Amygdala (tissue), 56 donors: Measurements from ENCODE around the gene SMAP2.
"Not testable (repeated sequence)": the region's sequence is repeated elsewhere in the genome, so short reads cannot be mapped to it uniquely, and the experiment has no call there.

Source experiments
- DNase-seq, 56 donors: peaks; one replicate each; lab custom pipeline; 2025; lab: John Stamatoyannopoulos, UW

The SMAP2 gene

DNA sequence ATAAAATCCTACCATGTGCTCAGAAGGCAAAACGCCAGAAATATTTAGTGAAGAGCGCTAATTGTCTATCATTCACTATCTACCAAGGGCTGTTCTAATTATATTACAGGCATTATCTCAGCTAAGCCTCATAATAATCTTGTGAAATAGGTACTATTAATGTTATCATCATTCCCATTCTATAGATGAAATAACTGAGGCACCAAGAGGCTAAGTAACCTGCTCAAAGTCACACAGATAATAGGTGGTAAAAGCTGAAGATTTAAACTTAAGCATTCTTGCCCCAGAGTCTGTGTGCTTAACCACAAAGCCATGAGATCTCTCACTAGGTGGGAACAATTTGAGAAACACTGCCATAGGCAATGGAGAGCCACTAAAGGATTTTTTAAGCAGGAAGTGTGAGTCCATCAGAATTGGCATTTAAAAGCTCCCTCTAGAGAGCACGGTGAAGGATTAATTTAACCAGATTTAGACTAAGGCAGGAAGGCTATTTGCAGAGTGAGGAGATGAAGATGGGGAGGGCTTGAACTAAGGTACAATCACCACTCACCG, 1.7 kb upstream of the SMAP2 start:
- DNase-seq, result no peak

DNA sequence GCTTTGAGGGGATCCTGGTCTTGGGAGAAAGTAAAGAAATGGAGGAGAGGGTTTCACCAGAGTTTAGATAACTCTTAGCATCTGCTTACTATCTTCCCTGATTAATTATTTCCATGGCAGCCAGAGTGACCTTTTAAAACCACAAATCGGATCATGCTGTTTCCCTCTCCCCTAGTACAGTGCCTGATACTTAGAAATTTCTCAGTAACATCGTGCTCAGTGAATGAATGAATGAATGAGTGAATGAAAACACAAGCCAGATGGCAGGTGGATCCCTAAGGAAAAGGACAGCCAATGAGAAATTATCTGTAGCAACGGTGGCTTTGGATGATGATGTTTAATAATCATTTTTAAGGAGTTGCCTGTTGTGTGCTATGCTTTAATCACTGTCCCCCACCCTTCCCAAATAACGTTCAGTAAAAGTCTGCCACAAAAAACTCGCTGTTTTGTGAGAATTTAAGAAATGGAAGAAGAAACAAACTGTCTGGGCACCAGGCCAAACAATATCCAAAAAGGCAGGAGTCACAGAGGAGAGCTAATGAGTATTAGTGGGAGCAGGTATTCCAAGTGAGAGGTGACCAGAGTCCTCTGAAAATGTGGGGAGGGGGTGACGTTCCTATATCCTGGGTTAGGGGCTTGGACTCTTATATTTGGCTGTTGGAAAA, 737 bp upstream of the SMAP2 start:
- no peak for DNase-seq

DNA sequence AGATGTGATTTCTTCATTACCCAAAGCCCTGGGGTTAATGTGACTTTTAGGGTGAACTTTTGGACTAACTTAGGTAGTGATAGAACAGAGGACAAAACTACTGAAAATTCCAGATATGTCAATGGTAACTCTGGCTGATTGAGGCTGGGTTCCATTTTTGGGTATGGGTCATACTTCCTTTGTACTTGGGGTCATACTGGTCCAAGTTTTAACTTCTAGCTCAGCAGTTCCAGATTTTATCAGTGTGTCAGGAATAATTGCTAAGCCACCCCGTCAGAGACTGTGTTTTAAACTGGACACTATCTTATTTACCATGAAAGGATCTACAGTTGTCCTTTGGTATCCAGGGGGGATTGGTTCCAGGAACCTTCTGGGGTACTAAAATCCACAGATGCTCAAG, 4.0 kb downstream of the SMAP2 start:
- no peak for DNase-seq

DNA sequence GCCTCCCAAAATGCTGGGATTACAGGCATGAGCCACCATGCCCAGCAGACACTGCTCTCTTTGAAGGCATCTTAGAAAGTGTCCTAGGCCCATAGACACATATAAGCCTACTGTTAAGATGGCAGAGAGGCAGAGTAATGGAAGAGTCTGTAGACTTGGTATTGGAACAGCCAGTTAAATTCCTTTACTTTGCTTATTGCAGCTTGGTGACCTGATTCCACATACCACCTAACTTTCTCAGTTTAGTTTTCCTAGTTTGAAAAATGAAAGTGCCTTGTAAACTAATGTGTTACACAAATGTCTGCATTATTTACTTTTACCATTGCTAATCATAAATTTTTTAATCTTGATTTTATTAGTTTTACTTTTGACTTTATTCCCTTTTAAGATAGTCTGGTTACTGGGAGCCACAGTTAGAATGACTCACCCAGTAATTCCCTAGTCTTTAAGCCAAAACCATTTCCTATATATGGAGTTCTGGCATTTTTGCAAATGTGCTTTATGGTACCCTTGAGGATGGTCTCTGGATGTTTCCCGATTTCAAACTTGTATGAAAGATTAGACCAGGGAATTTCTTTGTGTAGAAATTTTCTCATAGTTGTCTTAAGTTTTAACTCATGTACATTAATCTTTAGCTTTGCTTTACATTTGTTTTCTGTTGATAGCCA, 6.4 kb downstream of the SMAP2 start:
- DNase-seq, result no peak

DNA sequence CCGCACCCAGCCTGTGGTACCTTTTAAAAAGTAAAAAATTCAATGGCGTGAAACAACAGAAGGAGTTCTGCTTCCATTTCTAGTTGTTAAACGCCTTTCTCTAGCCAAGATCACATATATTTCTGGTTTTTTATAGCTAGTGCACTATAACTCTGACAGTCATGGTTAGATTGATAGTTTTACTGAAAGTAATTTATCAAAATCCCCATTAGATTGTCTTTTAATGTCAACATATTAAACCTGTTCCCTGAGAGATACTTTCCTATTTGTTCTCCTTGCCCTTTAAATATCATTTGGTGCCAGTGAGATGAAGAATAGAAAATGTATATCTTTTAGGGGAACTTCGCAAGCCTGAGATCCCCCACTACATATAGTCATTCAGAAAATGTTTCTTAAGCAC, 7.3 kb downstream of the SMAP2 start:
- DNase-seq, result no peak

DNA sequence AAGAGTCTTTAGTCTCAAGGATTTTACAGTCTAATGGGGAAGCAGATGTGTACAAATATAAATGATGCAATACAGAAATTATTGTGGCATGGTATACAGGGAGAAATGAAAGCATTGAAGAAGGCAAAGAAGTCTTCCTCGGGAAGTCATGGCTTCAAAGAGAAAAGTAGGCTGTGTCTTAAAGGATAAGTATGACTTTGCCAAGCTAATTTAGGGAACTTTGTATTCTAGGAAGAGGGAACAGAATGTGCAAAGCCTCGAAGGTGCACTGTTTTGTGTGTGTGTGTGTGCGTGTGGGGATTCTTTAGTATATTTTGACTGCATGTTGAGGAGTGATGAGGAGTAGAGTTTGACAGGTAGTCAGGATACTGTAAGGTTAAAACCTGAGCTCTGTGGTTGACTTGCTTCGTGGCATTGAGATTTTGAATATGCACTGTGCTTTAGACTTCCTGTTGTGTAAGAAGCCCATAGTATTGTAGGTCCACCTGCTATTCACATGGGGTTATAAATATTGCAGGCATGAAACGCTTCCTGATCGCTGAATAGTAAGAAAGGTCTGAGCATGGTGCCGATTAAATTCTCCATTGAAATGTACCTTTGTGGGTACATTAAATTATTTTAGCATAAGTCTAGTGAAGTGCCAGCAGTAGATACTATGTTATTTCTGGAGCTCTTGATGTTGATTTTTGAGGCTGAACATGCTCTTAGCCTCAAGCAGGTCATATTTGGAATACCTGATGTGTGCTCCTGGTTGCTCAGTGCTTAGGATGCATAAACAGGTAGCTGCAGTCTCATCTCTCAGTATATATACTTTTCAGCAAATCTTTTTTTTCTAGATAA, 8.0 kb downstream of the SMAP2 start:
- no peak for DNase-seq

DNA sequence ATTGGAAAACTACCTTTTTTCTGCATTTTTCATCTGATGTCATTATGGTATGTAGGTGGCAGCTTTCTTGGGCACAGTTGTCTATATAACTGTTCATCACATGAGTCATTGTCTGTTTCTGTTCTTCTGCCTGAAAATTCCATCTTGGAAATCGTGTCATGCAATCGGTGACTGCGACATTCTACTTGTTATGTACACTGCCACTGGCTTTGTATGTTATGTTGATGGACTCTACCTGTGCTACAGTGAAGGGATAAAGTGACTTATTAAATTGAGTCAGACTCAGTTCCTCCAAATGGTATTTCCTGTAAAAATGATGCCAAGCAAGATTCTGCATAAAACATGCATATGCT, 8.6 kb downstream of the SMAP2 start:
- no peak for DNase-seq

DNA sequence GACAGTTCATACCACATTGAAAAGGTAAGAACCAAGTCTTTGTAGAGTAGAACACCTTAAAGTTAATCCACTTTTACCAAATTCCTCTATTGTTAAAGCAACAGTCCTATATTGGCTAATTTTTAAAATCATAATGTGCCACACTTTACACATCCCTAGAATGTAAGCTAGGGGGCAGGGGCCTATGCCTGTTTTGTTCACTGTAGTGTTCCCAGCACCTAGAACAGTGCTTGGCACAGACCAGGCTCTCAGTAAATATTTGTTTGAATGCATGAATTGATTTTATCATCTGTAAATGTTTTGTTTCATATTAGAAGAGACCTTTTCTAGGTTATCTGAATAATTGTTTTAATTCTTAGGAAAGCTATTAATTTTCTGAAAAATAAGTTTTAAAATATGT, 9.1 kb downstream of the SMAP2 start:
- no peak for DNase-seq

DNA sequence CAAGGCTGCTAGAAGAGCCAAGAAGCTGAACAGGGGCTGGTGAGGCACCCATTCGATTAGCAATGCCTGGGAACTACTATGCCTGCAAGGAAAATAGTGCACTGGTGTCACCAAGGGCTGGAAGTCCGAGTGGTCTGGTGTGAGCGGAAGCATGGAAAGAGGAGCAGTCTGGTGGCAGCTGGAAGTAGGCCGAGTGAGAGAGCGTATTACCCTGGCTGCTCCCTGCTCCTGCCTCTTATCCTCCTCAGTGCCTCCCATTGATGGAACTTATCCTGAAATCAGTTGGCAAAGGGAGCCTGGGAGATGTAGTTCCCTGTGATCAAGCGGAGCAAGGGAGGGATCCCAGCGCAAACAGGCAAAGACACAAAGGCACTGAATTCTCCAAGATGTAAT, 9.6 kb downstream of the SMAP2 start:
- peak in 18 of 56 donors; percentile 12 to 59 (median 30) for DNase-seq

DNA sequence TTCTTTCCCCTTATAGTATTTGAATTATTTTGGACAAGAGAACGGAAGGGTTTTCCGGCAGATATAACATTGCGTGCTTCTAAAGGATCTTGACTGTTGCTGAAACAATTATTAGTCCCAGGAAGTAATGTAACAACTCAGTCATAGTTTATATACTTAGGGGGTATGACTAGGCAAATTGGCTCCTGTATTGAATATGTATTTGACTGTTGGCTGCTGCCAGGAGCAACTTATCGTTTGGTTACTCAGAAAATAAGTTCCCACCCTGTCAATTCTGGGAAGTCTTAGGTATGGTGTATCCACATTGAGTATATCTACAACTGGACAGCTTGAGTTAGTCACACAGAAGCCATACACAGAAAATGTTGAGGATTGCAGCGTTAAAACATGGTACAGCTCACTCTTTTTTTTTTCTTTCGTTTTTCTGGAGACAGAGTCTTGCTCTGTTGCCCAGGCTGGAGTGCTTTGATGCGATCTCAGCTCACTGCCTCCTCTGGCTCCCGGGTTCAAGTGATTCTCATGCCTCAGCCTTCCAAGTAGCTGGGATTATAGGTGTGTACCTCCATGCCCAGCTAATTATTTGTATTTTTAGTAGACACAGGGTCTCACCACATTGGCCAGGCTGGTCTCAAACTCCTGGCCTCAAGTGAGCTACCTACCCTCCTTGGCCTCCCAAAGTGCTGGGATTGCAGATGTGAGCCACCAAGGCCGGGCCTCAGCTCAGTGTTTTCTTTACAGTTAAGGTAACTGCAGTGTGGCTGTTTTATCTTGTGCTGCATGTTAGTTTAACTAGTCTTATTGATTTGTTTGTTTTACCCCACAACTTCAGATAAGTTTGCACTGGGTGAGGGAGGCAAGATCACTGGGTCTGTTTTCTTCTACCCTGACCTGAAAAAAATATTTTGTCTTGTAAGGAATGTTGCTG, 10.2 kb downstream of the SMAP2 start:
- DNase-seq, result no peak

DNA sequence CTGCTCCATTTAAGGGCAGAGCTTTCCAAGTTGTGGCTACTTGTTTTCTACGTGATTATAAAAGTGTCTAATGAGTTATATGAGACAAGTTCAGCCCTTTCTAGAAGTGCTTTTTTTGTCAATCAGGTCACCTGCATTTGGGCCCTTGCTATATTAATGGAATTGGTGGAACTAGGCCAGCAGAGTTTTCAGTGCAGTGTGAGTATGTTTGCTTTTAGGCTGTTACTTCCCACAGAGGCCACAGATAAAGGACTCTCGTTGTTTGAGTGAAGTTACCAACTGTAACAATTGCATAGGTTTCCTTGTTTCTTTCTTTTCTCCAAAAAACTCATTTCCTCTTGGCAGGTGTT, 10.9 kb downstream of the SMAP2 start:
- DNase-seq, result no peak

DNA sequence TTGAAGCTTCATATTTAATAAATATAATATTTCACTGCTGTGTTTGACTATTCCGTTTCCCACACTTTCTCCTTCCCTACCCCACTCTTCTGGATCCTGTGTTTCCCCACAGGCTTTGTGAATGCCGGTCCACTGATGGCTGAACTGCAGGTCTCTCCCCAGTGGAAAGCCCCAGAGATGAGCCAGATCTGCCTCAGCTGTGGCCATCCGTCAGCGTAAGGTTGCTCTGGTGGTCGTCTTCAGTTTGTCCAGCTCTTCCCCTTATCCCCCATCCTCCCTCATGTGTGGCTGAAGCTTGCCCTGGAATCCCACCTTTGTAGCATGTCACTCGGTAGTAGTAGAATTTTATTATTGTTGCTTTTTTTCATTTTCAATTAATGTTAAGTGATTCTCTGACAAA, 11.4 kb downstream of the SMAP2 start:
- DNase-seq, result no peak

DNA sequence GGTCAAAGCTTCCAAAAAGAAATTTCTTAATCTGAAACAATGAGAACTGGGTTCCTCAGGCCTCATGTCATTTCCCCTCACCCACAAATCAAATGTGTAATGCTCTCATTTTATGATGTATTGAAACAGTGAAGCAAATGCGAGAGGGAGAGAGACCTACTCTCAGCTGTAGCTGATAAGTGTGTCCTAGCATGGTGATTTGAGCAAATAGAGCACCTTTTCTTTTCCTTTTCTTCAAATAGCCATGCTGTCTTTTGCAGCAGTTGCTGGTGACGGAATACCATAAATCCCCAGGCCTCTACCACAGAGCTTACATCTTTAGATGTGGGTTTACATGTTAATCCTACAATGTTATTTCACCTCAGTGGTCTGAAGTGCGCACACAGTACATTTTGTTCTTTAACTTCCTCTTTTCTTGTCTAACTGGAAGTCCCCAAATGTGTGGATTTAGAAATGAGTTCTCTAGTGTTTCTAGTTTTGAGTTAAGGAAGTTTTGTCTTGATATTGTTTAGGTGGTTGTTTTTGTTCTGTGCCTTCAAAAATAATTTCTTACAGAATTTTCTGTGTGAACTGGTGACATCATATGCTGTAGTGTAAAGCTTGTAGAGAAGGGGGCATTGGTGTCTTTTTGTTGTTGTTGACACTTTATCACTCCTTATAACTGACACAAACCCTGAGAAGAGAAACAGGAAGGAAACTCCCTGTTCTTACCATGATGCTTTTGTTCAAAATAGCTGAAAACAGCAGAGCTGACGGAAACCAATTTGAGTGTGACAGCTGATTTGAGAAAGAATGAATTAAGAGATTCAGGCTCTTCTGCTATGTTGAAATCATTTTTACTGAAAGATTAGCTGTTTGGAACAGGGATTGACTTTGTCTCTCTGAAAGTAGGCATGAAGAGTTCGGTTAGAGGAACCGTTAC, 12.2 kb downstream of the SMAP2 start:
- DNase-seq, result no peak

DNA sequence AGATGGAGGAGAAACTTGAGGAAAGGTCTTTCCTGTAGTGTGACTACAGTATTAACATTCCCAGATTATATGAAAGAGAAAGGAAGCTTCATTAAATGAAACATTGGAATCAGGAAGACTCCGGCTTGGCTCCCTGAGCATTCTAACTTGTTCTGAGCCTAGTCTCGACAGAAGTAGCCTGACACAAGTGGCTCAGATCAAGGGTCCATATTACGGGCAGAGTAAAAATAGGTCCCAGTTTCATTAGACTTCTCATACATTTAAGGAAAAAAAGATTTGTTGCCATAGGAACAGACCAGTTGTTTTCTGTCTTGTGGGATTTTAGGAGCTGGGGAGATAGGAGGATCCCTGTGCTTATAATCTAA, 12.8 kb downstream of the SMAP2 start:
- no peak for DNase-seq

DNA sequence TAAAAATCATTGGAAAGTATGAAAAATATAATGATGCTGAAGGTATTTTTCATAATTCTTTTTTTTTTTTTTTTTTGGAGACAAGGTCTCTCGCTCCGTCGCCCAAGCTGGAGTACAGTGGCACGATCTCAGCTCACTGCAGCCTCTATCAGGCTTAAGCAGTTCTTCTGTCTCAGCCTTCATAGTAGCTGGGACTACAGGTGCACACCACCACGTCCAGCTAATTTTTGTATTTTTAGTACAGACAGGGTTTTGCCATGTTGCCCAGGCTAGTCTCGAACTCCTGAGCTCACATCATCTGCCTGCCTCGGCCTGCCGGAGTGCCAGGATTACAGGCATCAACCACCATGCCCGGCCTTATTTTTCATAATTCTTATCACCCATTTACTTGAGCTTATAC, 13.3 kb downstream of the SMAP2 start:
- no peak for DNase-seq

DNA sequence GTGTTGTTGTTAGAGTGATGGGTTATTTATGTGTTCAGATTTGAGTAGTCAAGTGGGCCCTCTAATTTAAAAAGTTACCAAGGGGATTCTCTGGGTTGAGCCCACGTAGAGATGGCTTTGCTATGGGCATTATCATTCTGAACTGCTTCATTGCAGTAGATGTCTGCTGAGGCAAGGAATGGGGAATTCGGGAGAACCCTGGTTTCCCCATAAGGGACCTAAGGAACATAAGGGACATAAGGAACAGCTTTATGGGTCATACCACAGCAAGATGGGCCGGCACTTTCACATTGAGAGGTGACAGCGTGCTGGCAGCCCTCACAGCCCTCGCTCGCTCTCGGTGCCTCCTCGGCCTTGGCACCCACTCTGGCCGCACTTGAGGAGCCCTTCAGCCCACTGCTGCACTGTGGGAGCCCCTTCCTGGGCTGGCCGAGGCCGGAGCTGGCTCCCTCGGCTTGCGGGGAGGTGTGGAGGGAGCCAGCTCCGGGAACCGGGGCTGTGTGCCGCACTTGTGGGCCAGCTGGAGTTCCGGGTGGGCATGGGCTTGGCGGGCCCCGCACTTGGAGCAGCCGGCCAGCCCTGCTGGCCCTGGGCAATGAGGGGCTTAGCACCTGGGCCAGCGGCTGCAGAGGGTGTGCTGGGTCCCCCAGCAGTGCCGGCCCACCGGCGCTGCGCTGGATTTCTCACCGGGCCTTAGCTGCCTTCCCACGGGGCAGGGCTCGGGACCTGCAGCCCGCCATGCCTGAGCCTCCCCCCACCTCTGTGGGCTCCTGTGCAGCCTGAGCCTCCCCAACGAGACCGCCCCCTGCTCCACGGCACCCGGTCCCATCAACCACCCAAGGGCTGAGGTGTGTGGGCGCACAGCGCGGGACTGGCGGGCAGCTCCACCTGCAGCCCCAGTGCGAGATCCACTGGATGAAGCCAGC, 14.1 kb downstream of the SMAP2 start:
- not testable (repeated sequence) for DNase-seq

DNA sequence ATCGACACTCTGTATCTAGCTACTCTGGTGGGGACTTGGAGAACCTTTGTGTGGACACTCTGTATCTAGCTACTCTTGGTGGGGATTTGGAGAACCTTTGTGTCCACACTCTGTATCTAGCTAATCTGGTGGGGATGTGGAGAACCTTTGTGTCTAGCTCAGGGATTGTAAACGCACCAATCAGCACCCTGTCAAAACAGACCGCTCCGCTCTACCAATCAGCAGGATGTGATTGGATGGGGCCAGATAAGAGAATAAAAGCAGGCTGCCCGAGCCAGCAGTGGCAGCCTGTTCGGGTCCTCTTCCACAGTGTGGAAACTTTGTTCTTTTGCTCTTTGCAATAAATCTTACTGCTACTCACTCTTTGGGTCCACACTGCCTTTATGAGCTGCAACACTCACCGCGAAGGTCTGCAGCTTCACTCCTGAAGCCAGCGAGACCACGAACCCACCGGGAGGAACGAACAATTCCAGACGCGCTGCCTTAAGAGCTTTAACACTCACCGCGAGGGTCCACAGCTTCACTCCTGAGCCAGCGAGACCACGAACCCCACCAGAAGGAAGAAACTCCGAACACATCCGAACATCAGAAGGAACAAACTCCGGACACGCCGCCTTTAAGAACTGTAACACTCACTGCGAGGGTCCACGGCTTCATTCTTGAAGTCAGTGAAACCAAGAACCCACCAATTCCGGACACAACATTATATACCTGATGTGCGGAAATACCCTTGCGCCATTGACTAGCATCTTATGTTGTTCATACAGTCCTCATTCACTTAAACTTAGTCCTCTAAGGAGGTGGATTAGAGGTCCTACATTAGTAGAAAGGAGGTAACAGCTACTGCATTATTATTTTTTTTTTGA, 15.2 kb downstream of the SMAP2 start:
- not testable (repeated sequence) for DNase-seq
